HepG2 (cell line): Measurements from ENCODE around the gene CALN1. TPM values are rescaled to one million over a fixed set of nuclear protein-coding genes. Genes with fewer than 3 reads are reported as not detected.

Source experiments
- ATAC-seq: fragments of 200-7000 bp; cut with Tn5 transposase; 3 replicates; pipeline ENCODE4 v1.9.1; 2020; ENCODE audit warnings: mild to moderate bottlenecking, moderate library complexity
- BruUV-seq: library from RNA; stranded (reverse); fragments of 400-500 nt; replicated peaks from 2 replicates; lab custom pipeline; 2021; lab: Mats Ljungman, UMichigan
- CTCF ChIA-PET: fragments of 300-600 bp; formaldehyde crosslinking; extraction: SDS; loops from one replicate; lab custom pipeline; 2021; ENCODE audit warnings: low total read pairs, inconsistent platforms, low intra/inter-chr PET ratio; lab: Yijun Ruan, JAX
- POLR2A ChIA-PET: fragments of 350-600 bp; sonication (Branson Sonifier 250); formaldehyde crosslinking; loops from one replicate; lab custom pipeline; 2020; ENCODE audit warnings: antibody characterized with exemption, inconsistent platforms; lab: Yijun Ruan, JAX
- DNase-seq: peaks from one replicate; pipeline ENCODE4 v3.0.0-alpha.2; 2015; ENCODE audit warnings: low spot score
- FAIRE-seq: peaks from 3 replicates; lab custom pipeline; 2011; peaks lifted over from hg19 to GRCh38; lab: Jason Lieb, UNC
- H2AFZ ChIP-seq: one replicate; pipeline ENCODE4 v1.6.1; 2011; ENCODE audit warnings: low read length, inconsistent platforms
- H3K27ac ChIP-seq: fragments of 300-600 bp; 3 replicates; pipeline ENCODE4 v1.8.0; 2011; ENCODE audit warnings: mixed run types, mild to moderate bottlenecking, mixed read lengths, low read length, inconsistent platforms; ENCODE audit not compliant: insufficient read depth; ENCODE audit errors: extremely low read length
- H3K27me3 ChIP-seq, 2 experiments: fragments of 200-600 bp in 1 of 2; 2 replicates in 1 of 2; 3 replicates in 1 of 2; pipeline versions ENCODE4 v1.6.0 to v1.8.0; 2011; ENCODE audit warnings: low read length in 2 of 2, mild to moderate bottlenecking in 2 of 2, moderate library complexity in 2 of 2, inconsistent platforms in 1 of 2; ENCODE audit not compliant: insufficient read depth in 2 of 2, control insufficient read depth in 1 of 2
- H3K36me3 ChIP-seq, 2 experiments: fragments of 200-600 bp in 1 of 2; replicated peaks in 1 of 2; 2 replicates in 1 of 2; 3 replicates in 1 of 2; pipeline versions ENCODE4 v1.5.1 to v1.8.0; 2011; ENCODE audit warnings: low read length in 2 of 2, inconsistent platforms in 1 of 2; ENCODE audit not compliant: insufficient read depth in 2 of 2, control insufficient read depth in 1 of 2
- H3K4me1 ChIP-seq: 2 replicates; pipeline ENCODE4 v1.5.1; 2012; ENCODE audit warnings: low read length, inconsistent platforms; ENCODE audit not compliant: insufficient read depth
- H3K4me2 ChIP-seq: 2 replicates; pipeline ENCODE4 v1.6.0; 2011; ENCODE audit warnings: low read depth, low read length, inconsistent platforms
- H3K4me3 ChIP-seq, 3 experiments: fragments of 200-600 bp in 1 of 3; sonication (generic), shearing (Covaris generic) in 1 of 3; replicated peaks in 1 of 3; 2 replicates each; pipeline ENCODE4 v1.5.1; 2011 to 2016; ENCODE audit warnings: low read length in 3 of 3, inconsistent platforms in 2 of 3, low read depth in 2 of 3, mild to moderate bottlenecking in 2 of 3, control low read depth in 1 of 3, mixed read lengths in 1 of 3; ENCODE audit not compliant: insufficient read depth in 1 of 3
- H3K79me2 ChIP-seq: one replicate; pipeline ENCODE4 v1.6.1; 2011; ENCODE audit warnings: low read length, inconsistent platforms; ENCODE audit not compliant: insufficient read depth
- H3K9ac ChIP-seq: 2 replicates; pipeline ENCODE4 v1.6.0; 2011; ENCODE audit warnings: mild to moderate bottlenecking, low read depth, low read length, inconsistent platforms; ENCODE audit not compliant: insufficient read depth
- H3K9me3 ChIP-seq: 2 replicates; pipeline ENCODE4 v1.5.1; 2012; ENCODE audit warnings: mild to moderate bottlenecking, low read length
- H4K20me1 ChIP-seq: 2 replicates; pipeline ENCODE4 v1.6.0; 2011; ENCODE audit warnings: inconsistent platforms, mild to moderate bottlenecking, low read length, moderate library complexity; ENCODE audit not compliant: insufficient read depth
- CBX5 ChIP-seq: sonication (generic); formaldehyde crosslinking; IDR thresholded peaks from 2 replicates; pipeline ENCODE4 v1.4.0; 2020; ENCODE audit warnings: missing genetic modification reagents, borderline replicate concordance
- CREB3 ChIP-seq: sonication (generic); formaldehyde crosslinking; IDR thresholded peaks from 2 replicates; pipeline ENCODE4 v1.5.0; 2020; ENCODE audit warnings: missing genetic modification reagents
- HCFC1 ChIP-seq: fragments of 150-350 bp; IDR thresholded peaks from 2 replicates; pipeline ENCODE4 v1.6.1; 2014; ENCODE audit warnings: low read depth, low read length
- MIXL1 ChIP-seq: IDR thresholded peaks from 2 replicates; pipeline ENCODE4 v1.6.1; 2016
- NFAT5 ChIP-seq: sonication (generic); formaldehyde crosslinking; IDR thresholded peaks from 2 replicates; pipeline ENCODE4 v1.4.0; 2020; ENCODE audit warnings: missing genetic modification reagents
- POLR2A ChIP-seq, 2 experiments: IDR thresholded peaks; 2 replicates each; pipeline ENCODE4 v1.6.1; 2011; ENCODE audit warnings: low read depth in 2 of 2, low read length in 2 of 2, mild to moderate bottlenecking in 1 of 2, moderate library complexity in 1 of 2; ENCODE audit not compliant: insufficient read depth in 1 of 2
- USF2 ChIP-seq, 2 experiments: sonication (generic) in 1 of 2; formaldehyde crosslinking in 1 of 2; IDR thresholded peaks; 2 replicates each; pipeline versions ENCODE4 v1.5.1 to v1.6.1; 2011 to 2020; ENCODE audit warnings: borderline replicate concordance in 1 of 2, low read depth in 1 of 2, low read length in 1 of 2, mild to moderate bottlenecking in 1 of 2, missing genetic modification reagents in 1 of 2, moderate library complexity in 1 of 2
- ZNF260 ChIP-seq: sonication (generic); formaldehyde crosslinking; IDR thresholded peaks from 2 replicates; pipeline ENCODE4 v1.4.0; 2020; ENCODE audit warnings: missing genetic modification reagents, low read depth, mild to moderate bottlenecking, borderline replicate concordance
- ZNF33A ChIP-seq: sonication (generic); formaldehyde crosslinking; IDR thresholded peaks from 2 replicates; pipeline ENCODE4 v1.5.1; 2020; ENCODE audit warnings: missing genetic modification reagents, mild to moderate bottlenecking, moderate library complexity, borderline replicate concordance
- ZNF362 ChIP-seq: sonication (generic); formaldehyde crosslinking; IDR thresholded peaks from 2 replicates; pipeline ENCODE4 v1.4.0; 2020; ENCODE audit warnings: missing genetic modification reagents, mild to moderate bottlenecking, borderline replicate concordance
- ZNF607 ChIP-seq: sonication (generic); formaldehyde crosslinking; IDR thresholded peaks from 2 replicates; pipeline ENCODE4 v1.5.1; 2020; ENCODE audit warnings: missing genetic modification reagents, mild to moderate bottlenecking, borderline replicate concordance
- ZNF713 ChIP-seq: sonication (generic); formaldehyde crosslinking; IDR thresholded peaks from 2 replicates; pipeline ENCODE4 v1.4.0; 2020; ENCODE audit warnings: mild to moderate bottlenecking, missing genetic modification reagents
- ZNF75D ChIP-seq: sonication (generic); formaldehyde crosslinking; IDR thresholded peaks from 2 replicates; pipeline ENCODE4 v1.8.1; 2023; ENCODE audit warnings: missing genetic modification reagents, mild to moderate bottlenecking, borderline replicate concordance
- ZNF879 ChIP-seq: sonication (generic); formaldehyde crosslinking; IDR thresholded peaks from 2 replicates; pipeline ENCODE4 v1.8.1; 2023; ENCODE audit warnings: missing genetic modification reagents
- ZSCAN30 ChIP-seq: sonication (generic); formaldehyde crosslinking; IDR thresholded peaks from 2 replicates; pipeline ENCODE4 v1.5.0; 2020; ENCODE audit warnings: mild to moderate bottlenecking, missing genetic modification reagents
- WGBS: methylation state at CpG from one replicate; pipeline ENCODE4 v1.1.6; 2017; ENCODE audit warnings: low lambda C conversion rate; 5-methylcytosine and 5-hydroxymethylcytosine counted together
- in situ Hi-C: cut with HindIII; loops from 2 replicates; pipeline ENCODE4 v1.10.0; 2017; ENCODE audit warnings: low pct_unique_long_range_greater_than_20kb; ENCODE audit not compliant: extremely low pct_ligation_motif_present
- intact Hi-C: fragments of 100-400 bp; cut with micrococcal nuclease; formaldehyde crosslinking; loops from one replicate; pipeline ENCODE4 v1.10.0; 2022; ENCODE audit not compliant: unreplicated experiment
- polyA plus RNA-seq, 8 experiments: library from polyadenylated mRNA; depleted of rRNA in 3 of 8; stranded (reverse) in 7 of 8; unstranded in 1 of 8; fragments of >200 nt; fragmentation: Illumina TruSeq in 4 of 8; extraction: Trizol in 4 of 8; gene quantifications; 2 replicates each; pipeline versions ENCODE4 v1.2.1 to v1.2.3, GENCODE V29; 2011 to 2016; ENCODE audit warnings: low read depth in 4 of 8, missing spikeins in 1 of 8, mixed read lengths in 1 of 8; ENCODE audit not compliant: insufficient read depth in 1 of 8
- total RNA-seq, 5 experiments: library from RNA; depleted of rRNA; stranded (reverse); fragments of >200 nt; fragmentation: Illumina TruSeq; extraction: Trizol; gene quantifications; 2 replicates each; pipeline ENCODE4 v1.2.3, GENCODE V29; 2016; ENCODE audit warnings: low read depth in 1 of 5

The CALN1 gene
- total and polyA plus RNA-seq, 2 of the 13 experiments (the other 11 are each of a cell fraction or from before 2014, with no cell fraction given): not detected

- TF ChIP-seq USF2 (IDR thresholded peaks at IDR 0.05; ENCODE audit: low read depth, low read length) (peak; percentile 57; the same call in 1 of the 2 replicates), USF2 (CRISPR knock-in tag; IDR thresholded peaks at IDR 0.05; ENCODE audit: borderline replicate concordance) (no peak), ZNF713 (CRISPR knock-in tag) (no peak), ZNF260 (no peak)
These were observed 405.1 kb downstream of the CALN1 start (continued) for GRCh38 chr7:72007018-72007417.

GRCh38 chr7:72003236-72003635 lies 408.9 kb downstream of the CALN1 start:
- intact Hi-C loops (no loop called here), in situ Hi-C loops (no loop called here)
- FAIRE-seq (no peak), DNase-seq (no peak), ATAC-seq (no peak)
- no peak overlapping the region for H3K9ac ChIP-seq
- H3K36me3 ChIP-seq: no peaks in the 10 kb centered on the region
- no peaks in the 10 kb centered on the region; a peak in 1 of 5 replicates for H3K27me3 ChIP-seq
- no peaks in the 10 kb centered on the region for H4K20me1 ChIP-seq
- POLR2A ChIA-PET: no interaction called here
- H3K79me2 ChIP-seq: no peaks in the 10 kb centered on the region
- no peak overlapping the region for H3K27ac ChIP-seq
- 28% methylated on average over 6 of the region's 6 CpGs for WGBS
- H3K4me3 ChIP-seq: no peak overlapping the region
- no peaks in the 10 kb centered on the region for H3K9me3 ChIP-seq
- no peaks in the 10 kb centered on the region for H3K4me1 ChIP-seq
- no TSS peak for BruUV-seq
- CTCF ChIA-PET: no interaction called here
- no peak overlapping the region for H2AFZ ChIP-seq
- no peak overlapping the region for H3K4me2 ChIP-seq
- no peak for TF ChIP-seq ZNF75D (CRISPR knock-in tag)
- TF ChIP-seq HCFC1: no peak
- TF ChIP-seq POLR2A (IDR thresholded peaks at IDR 0.05; ENCODE audit: insufficient read depth in 1 of 2, low read depth in 2 of 2, low read length in 2 of 2): no peak
- no peak for TF ChIP-seq NFAT5 (CRISPR knock-in tag)
- no peak for TF ChIP-seq ZNF362 (CRISPR knock-in tag)
- TF ChIP-seq CBX5 (CRISPR knock-in tag): no peak
- no peak for TF ChIP-seq ZNF879 (CRISPR knock-in tag)
- no peak for TF ChIP-seq ZSCAN30
- TF ChIP-seq ZNF33A (CRISPR knock-in tag): no peak
- no peak for TF ChIP-seq ZNF607 (CRISPR knock-in tag)
- TF ChIP-seq CREB3 (CRISPR knock-in tag): no peak
- TF ChIP-seq MIXL1 (CRISPR knock-in tag): no peak
